GM19023 (cell line): ENCODE data around the gene ACBD4.

Source experiments
- ATAC-seq: cut with Tn5 transposase; IDR thresholded peaks from one replicate; pipeline ENCODE4 v1.9.1; 2021; ENCODE audit warnings: mild to moderate bottlenecking, moderate library complexity; ENCODE audit not compliant: unreplicated experiment

ACBD4 gene

GRCh38 chr17:45184144-45184543 is 48.7 kb downstream of the ACBD4 start:
- no peak for ATAC-seq

- no peak for ATAC-seq
Observed at GRCh38 chr17:45186801-45187354, 51.4 kb downstream of the ACBD4 start.

GRCh38 chr17:45189009-45189408 is 53.5 kb downstream of the ACBD4 start:
- ATAC-seq, result no peak

GRCh38 chr17:45190503-45191255 is 55.2 kb downstream of the ACBD4 start:
- no peak for ATAC-seq
